Right forelimb (tissue), 1 donor: ENCODE data around the gene CYB561.
A peak's percentile ranks its signal among the peaks of the same experiment; 100 is the strongest.

Experiments used
- DNase-seq: peaks from one replicate; pipeline ENCODE4 v3.0.0-alpha.2; 2018

Gene CYB561

GRCh38 chr17:63431939-63432804, 13.9 kb downstream of the CYB561 start:
- no peak for DNase-seq

- DNase-seq: no peak
These were observed 14.5 kb downstream of the CYB561 start for GRCh38 chr17:63431618-63431938.

- no peak for DNase-seq
These were observed 15.9 kb downstream of the CYB561 start for GRCh38 chr17:63430223-63430622.

- DNase-seq: no peak
These were observed 16.3 kb downstream of the CYB561 start for GRCh38 chr17:63429766-63430165.

- no peak for DNase-seq
These were observed 19.2 kb downstream of the CYB561 start for GRCh38 chr17:63426917-63427308.

GRCh38 chr17:63426041-63426916, 19.8 kb downstream of the CYB561 start:
- no peak for DNase-seq

GRCh38 chr17:63425483-63425882, 20.6 kb downstream of the CYB561 start:
- peak; percentile 86 for DNase-seq

GRCh38 chr17:63423963-63424362, 22.1 kb downstream of the CYB561 start:
- DNase-seq: no peak

- peak; percentile 24 for DNase-seq
These were observed 22.7 kb downstream of the CYB561 start for GRCh38 chr17:63423251-63423950.

GRCh38 chr17:63421681-63422645, 24.1 kb downstream of the CYB561 start:
- peak; percentile 9 for DNase-seq

GRCh38 chr17:63420868-63421680, 25.0 kb downstream of the CYB561 start:
- DNase-seq: peak; percentile 21

GRCh38 chr17:63419949-63420867, 25.9 kb downstream of the CYB561 start:
- peak; percentile 30 for DNase-seq

- no peak for DNase-seq
These were observed 26.7 kb downstream of the CYB561 start for GRCh38 chr17:63419398-63419797.

- DNase-seq: peak; percentile 32
These were observed 27.6 kb downstream of the CYB561 start for GRCh38 chr17:63418540-63418939.

GRCh38 chr17:63414222-63414621, 31.9 kb downstream of the CYB561 start:
- no peak for DNase-seq

GRCh38 chr17:63413128-63413527, 33.0 kb downstream of the CYB561 start:
- DNase-seq: no peak

- no peak for DNase-seq
These were observed 33.9 kb downstream of the CYB561 start for GRCh38 chr17:63412234-63412633.

- no peak for DNase-seq
These were observed 38.3 kb downstream of the CYB561 start for GRCh38 chr17:63407741-63408330.

GRCh38 chr17:63406689-63407330, 39.3 kb downstream of the CYB561 start:
- DNase-seq: peak; percentile 79
